SK-N-SH treated with all-trans-retinoic acid at 6 μM for 48 hours (cell line): ENCODE results near the gene TRIL.

Experiments used
- ARNTL ChIP-seq: fragments of 450-650 bp; formaldehyde crosslinking; IDR thresholded peaks from 2 replicates; pipeline ENCODE4 v1.5.0; 2020; ENCODE audit warnings: low read depth, mild to moderate bottlenecking, moderate library complexity, borderline replicate concordance
- BACH2 ChIP-seq: fragments of 250-450 bp; sonication (Bioruptor Pico); IDR thresholded peaks from 2 replicates; pipeline ENCODE4 v1.9.0; 2021; ENCODE audit warnings: mild to moderate bottlenecking, borderline replicate concordance
- CREB5 ChIP-seq: fragments of 250-450 bp; sonication (Bioruptor Pico); IDR thresholded peaks from 2 replicates; pipeline ENCODE4 v1.5.1; 2020; ENCODE audit warnings: low read depth, mild to moderate bottlenecking, moderate library complexity
- CSDC2 ChIP-seq: fragments of 250-450 bp; sonication (Bioruptor Pico); IDR thresholded peaks from 2 replicates; pipeline ENCODE4 v1.5.0; 2020; ENCODE audit warnings: mild to moderate bottlenecking, moderate library complexity
- ISL1 ChIP-seq: fragments of 250-450 bp; sonication (Bioruptor Pico); IDR thresholded peaks from 2 replicates; pipeline ENCODE4 v2.1.2; 2022; ENCODE audit warnings: mild to moderate bottlenecking, moderate library complexity
- OSR1 ChIP-seq: fragments of 250-450 bp; sonication (Bioruptor Pico); IDR thresholded peaks from 2 replicates; pipeline ENCODE4 v1.8.0; 2022; ENCODE audit warnings: moderate library complexity, mild to moderate bottlenecking, inconsistent platforms
- PATZ1 ChIP-seq: fragments of 250-450 bp; sonication (Bioruptor Pico); IDR thresholded peaks from 2 replicates; pipeline ENCODE4 v1.8.0; 2020; ENCODE audit warnings: mild to moderate bottlenecking, moderate library complexity, borderline replicate concordance
- RARB ChIP-seq: fragments of 250-450 bp; sonication (Bioruptor Pico); IDR thresholded peaks from 2 replicates; pipeline ENCODE4 v1.8.0; 2021; ENCODE audit warnings: mild to moderate bottlenecking, moderate library complexity
- SNAI2 ChIP-seq: fragments of 250-450 bp; sonication (Bioruptor Pico); IDR thresholded peaks from 2 replicates; pipeline ENCODE4 v1.5.0; 2020; ENCODE audit warnings: mild to moderate bottlenecking, moderate library complexity
- ZC3H10 ChIP-seq: fragments of 250-450 bp; sonication (Bioruptor Pico); IDR thresholded peaks from 2 replicates; pipeline ENCODE4 v1.5.1; 2021; ENCODE audit warnings: mild to moderate bottlenecking, moderate library complexity
- ZFP3 ChIP-seq: fragments of 250-450 bp; sonication (Bioruptor Pico); IDR thresholded peaks from 2 replicates; pipeline ENCODE4 v1.5.0; 2020; ENCODE audit warnings: mild to moderate bottlenecking, moderate library complexity

- TF ChIP-seq ARNTL (CRISPR knock-in tag) (no peak), PATZ1 (CRISPR knock-in tag) (no peak), ZFP3 (CRISPR knock-in tag) (no peak), RARB (CRISPR knock-in tag) (no peak), CREB5 (no peak), ZC3H10 (CRISPR knock-in tag) (no peak), BACH2 (CRISPR knock-in tag) (no peak), CSDC2 (CRISPR knock-in tag) (no peak), OSR1 (no peak), SNAI2 (CRISPR knock-in tag) (no peak), ISL1 (CRISPR knock-in tag) (no peak)
Observed at GRCh38 chr7:29005829-29006228, 47.7 kb upstream of the TRIL start.
